ENCODE results near the gene EDA2R.

EDA2R gene

GRCh38 chrX:66579219-66579618 is 59.7 kb downstream of the EDA2R start:
- TF ChIP-seq, protein P1, sequence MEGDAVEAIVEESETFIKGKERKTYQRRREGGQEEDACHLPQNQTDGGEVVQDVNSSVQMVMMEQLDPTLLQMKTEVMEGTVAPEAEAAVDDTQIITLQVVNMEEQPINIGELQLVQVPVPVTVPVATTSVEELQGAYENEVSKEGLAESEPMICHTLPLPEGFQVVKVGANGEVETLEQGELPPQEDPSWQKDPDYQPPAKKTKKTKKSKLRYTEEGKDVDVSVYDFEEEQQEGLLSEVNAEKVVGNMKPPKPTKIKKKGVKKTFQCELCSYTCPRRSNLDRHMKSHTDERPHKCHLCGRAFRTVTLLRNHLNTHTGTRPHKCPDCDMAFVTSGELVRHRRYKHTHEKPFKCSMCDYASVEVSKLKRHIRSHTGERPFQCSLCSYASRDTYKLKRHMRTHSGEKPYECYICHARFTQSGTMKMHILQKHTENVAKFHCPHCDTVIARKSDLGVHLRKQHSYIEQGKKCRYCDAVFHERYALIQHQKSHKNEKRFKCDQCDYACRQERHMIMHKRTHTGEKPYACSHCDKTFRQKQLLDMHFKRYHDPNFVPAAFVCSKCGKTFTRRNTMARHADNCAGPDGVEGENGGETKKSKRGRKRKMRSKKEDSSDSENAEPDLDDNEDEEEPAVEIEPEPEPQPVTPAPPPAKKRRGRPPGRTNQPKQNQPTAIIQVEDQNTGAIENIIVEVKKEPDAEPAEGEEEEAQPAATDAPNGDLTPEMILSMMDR (IDR thresholded peaks at IDR 0.05) = no peak
- no peak for TF ChIP-seq ZFX (IDR thresholded peaks at IDR 0.05; ENCODE audit: borderline replicate concordance)
- no peak overlapping the region for H3K27ac ChIP-seq

GRCh38 chrX:66553973-66554372 is 84.9 kb downstream of the EDA2R start:
- TF ChIP-seq, protein P1 (IDR thresholded peaks at IDR 0.05) = no peak
- no peak for TF ChIP-seq ZFX (IDR thresholded peaks at IDR 0.05; ENCODE audit: borderline replicate concordance)
- no peak overlapping the region for H3K27ac ChIP-seq

DNA sequence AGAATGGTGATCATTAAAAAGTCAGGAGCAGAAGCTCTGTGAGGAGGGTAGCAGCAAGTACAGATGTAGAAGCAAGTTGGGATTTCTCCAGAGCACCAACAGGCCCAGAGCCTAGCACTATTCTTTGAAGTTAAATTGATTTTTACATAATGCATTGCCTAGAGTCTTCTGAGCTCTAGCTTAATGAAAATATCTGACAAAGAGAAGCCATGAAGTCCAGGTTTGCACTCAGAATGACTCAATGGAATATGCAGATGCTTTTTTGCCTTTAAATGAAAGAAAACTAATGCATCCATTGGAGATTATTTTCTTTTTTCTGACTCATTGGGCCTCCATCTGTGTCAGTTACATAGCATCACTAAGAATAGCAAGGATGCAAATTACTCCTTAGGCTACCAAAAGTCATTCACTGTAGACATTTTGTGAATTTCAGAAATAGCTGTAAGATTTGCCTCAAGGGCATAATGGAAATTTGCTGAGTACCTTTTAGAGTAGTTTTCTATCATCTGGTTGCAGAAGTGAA is 91.0 kb downstream of the EDA2R start:
- H3K27ac ChIP-seq = no peak overlapping the region
- TF ChIP-seq ZFX (IDR thresholded peaks at IDR 0.05; ENCODE audit: borderline replicate concordance) = no peak
- TF ChIP-seq, protein P1 (IDR thresholded peaks at IDR 0.05) = no peak
